A549 (cell line): Measurements from ENCODE around the gene ARHGEF1. TPM values are rescaled to one million over a fixed set of nuclear protein-coding genes. Genes with fewer than 3 reads are reported as not detected.

ENCODE experiments used
- ATAC-seq, 2 experiments: fragments of 200-7000 bp in 1 of 2; fragments of >200 bp in 1 of 2; cut with Nextera tagmentation in 1 of 2; cut with Tn5 transposase in 1 of 2; 3 replicates each; pipeline versions ENCODE4 v1.8.0 to v1.9.1; 2018 to 2020; ENCODE audit warnings: mild to moderate bottlenecking in 1 of 2, moderate library complexity in 1 of 2
- CTCF ChIA-PET: fragments of 300-600 bp; sonication (Branson Sonifier 250); formaldehyde crosslinking; extraction: SDS; loops from one replicate; lab custom pipeline; 2021; ENCODE audit warnings: antibody characterized with exemption, inconsistent platforms; lab: Yijun Ruan, JAX
- POLR2A ChIA-PET: fragments of 350-600 bp; formaldehyde crosslinking; extraction: SDS; loops from one replicate; lab custom pipeline; 2021; ENCODE audit warnings: antibody characterized with exemption, inconsistent platforms; lab: Yijun Ruan, JAX
- DNase-seq, 2 experiments: peaks; one replicate each; pipeline versions ENCODE4 v3.0.0 to v3.0.0-alpha.2; 2011 to 2016; ENCODE audit warnings: low read depth in 1 of 2, low spot score in 1 of 2
- FAIRE-seq: peaks from 2 replicates; lab custom pipeline; 2011; peaks lifted over from hg19 to GRCh38; lab: Jason Lieb, UNC
- H3K27ac ChIP-seq, 2 experiments: fragments of >200 bp; sonication (Bioruptor Twin); formaldehyde crosslinking; 3 replicates each; pipeline ENCODE4 v1.5.1; 2016 to 2017
- H3K4me1 ChIP-seq: fragments of >200 bp; sonication (Bioruptor Twin); formaldehyde crosslinking; 3 replicates; pipeline ENCODE4 v1.6.1; 2016
- H3K4me2 ChIP-seq: fragments of >200 bp; sonication (Bioruptor Twin); formaldehyde crosslinking; 3 replicates; pipeline ENCODE4 v1.6.1; 2016
- H3K4me3 ChIP-seq: fragments of >200 bp; sonication (Bioruptor Twin); formaldehyde crosslinking; 3 replicates; pipeline ENCODE4 v1.5.1; 2016
- H3K9me3 ChIP-seq: fragments of >200 bp; sonication (Bioruptor Twin); formaldehyde crosslinking; 3 replicates; pipeline ENCODE4 v1.6.1; 2016
- BHLHE40 ChIP-seq: IDR thresholded peaks from 2 replicates; pipeline ENCODE4 v1.6.1; 2012; ENCODE audit warnings: low read depth, low read length, inconsistent platforms
- CBX2 ChIP-seq: fragments of 200-600 bp; sonication (generic); IDR thresholded peaks from 2 replicates; pipeline ENCODE4 v1.6.1; 2016; ENCODE audit warnings: low read depth, mild to moderate bottlenecking, borderline replicate concordance
- CHD2 ChIP-seq: fragments of 150-350 bp; IDR thresholded peaks from 2 replicates; pipeline ENCODE4 v1.6.1; 2014; ENCODE audit warnings: low read length; ENCODE audit not compliant: partially characterized antibody
- CHD4 ChIP-seq: fragments of 200-600 bp; sonication (generic); IDR thresholded peaks from 2 replicates; pipeline ENCODE4 v1.6.1; 2016; ENCODE audit warnings: antibody characterized with exemption, mild to moderate bottlenecking, borderline replicate concordance
- ESRRA ChIP-seq: fragments of 150-350 bp; IDR thresholded peaks from 2 replicates; pipeline ENCODE4 v1.6.1; 2014; ENCODE audit warnings: mild to moderate bottlenecking, low read length, borderline replicate concordance
- FOSL2 ChIP-seq, 2 experiments: fragments of 450-650 bp in 1 of 2; fragments of >200 bp in 1 of 2; sonication (Bioruptor Twin) in 1 of 2; formaldehyde crosslinking; IDR thresholded peaks; 2 replicates each; pipeline versions ENCODE4 v1.5.0 to v1.6.1; 2016 to 2020; ENCODE audit warnings: mild to moderate bottlenecking in 1 of 2, moderate library complexity in 1 of 2
- FOXS1 ChIP-seq: fragments of 250-450 bp; sonication (Bioruptor Pico); IDR thresholded peaks from 2 replicates; pipeline ENCODE4 v1.5.0; 2020; ENCODE audit warnings: mild to moderate bottlenecking, moderate library complexity
- GATA3 ChIP-seq: IDR thresholded peaks from 2 replicates; pipeline ENCODE4 v1.6.1; 2012; ENCODE audit warnings: borderline replicate concordance
- HOXA7 ChIP-seq: fragments of 250-450 bp; sonication (Bioruptor Pico); IDR thresholded peaks from 2 replicates; pipeline ENCODE4 v1.5.0; 2020; ENCODE audit warnings: mild to moderate bottlenecking, moderate library complexity
- KDM1A ChIP-seq: fragments of 200-600 bp; sonication (generic); IDR thresholded peaks from 2 replicates; pipeline ENCODE4 v1.6.1; 2016; ENCODE audit warnings: low read depth, mild to moderate bottlenecking
- MAX ChIP-seq: IDR thresholded peaks from 2 replicates; pipeline ENCODE4 v1.6.1; 2012
- NPAS2 ChIP-seq: fragments of 250-450 bp; sonication (Bioruptor Pico); IDR thresholded peaks from 2 replicates; pipeline ENCODE4 v1.8.0; 2022; ENCODE audit warnings: mild to moderate bottlenecking, moderate library complexity, borderline replicate concordance
- PBX3 ChIP-seq: IDR thresholded peaks from 2 replicates; pipeline ENCODE4 v1.6.1; 2012
- POLR2A ChIP-seq: IDR thresholded peaks from 2 replicates; pipeline ENCODE4 v1.6.1; 2012; ENCODE audit warnings: mild to moderate bottlenecking, low read length
- POLR2AphosphoS2 ChIP-seq: conservative IDR thresholded peaks from 2 replicates; pipeline ENCODE4 v1.6.1; 2012; ENCODE audit warnings: low read length, improper control_type of control experiment, inconsistent platforms
- RAD21 ChIP-seq, 2 experiments: fragments of >200 bp in 1 of 2; sonication (Bioruptor Twin) in 1 of 2; formaldehyde crosslinking in 1 of 2; IDR thresholded peaks in 1 of 2; conservative IDR thresholded peaks in 1 of 2; 2 replicates in 1 of 2; 3 replicates in 1 of 2; pipeline ENCODE4 v1.6.1; 2012 to 2018; ENCODE audit warnings: inconsistent platforms in 1 of 2
- RARB ChIP-seq: fragments of 250-450 bp; sonication (Bioruptor Pico); IDR thresholded peaks from 2 replicates; pipeline ENCODE4 v1.8.0; 2021; ENCODE audit warnings: mild to moderate bottlenecking, moderate library complexity
- RCOR1 ChIP-seq: fragments of 150-350 bp; IDR thresholded peaks from 2 replicates; pipeline ENCODE4 v1.6.1; 2014; ENCODE audit warnings: antibody characterized with exemption, low read length, low read depth
- RFX5 ChIP-seq: fragments of 450-650 bp; IDR thresholded peaks from 2 replicates; pipeline ENCODE4 v1.7.1; 2014; ENCODE audit warnings: antibody characterized with exemption, mild to moderate bottlenecking, moderate library complexity
- RNF2 ChIP-seq: fragments of 200-600 bp; sonication (generic); IDR thresholded peaks from 2 replicates; pipeline ENCODE4 v1.6.1; 2016; ENCODE audit warnings: low read depth, mild to moderate bottlenecking, antibody characterized with exemption, moderate library complexity, borderline replicate concordance
- SMC3 ChIP-seq: fragments of >200 bp; sonication (Bioruptor Twin); formaldehyde crosslinking; IDR thresholded peaks from 3 replicates; pipeline ENCODE4 v1.6.1; 2018; ENCODE audit warnings: inconsistent platforms
- TFCP2L1 ChIP-seq: fragments of 250-450 bp; sonication (Bioruptor Pico); IDR thresholded peaks from 2 replicates; pipeline ENCODE4 v1.5.0; 2021; ENCODE audit warnings: mild to moderate bottlenecking
- TP53 ChIP-seq: fragments of 250-450 bp; sonication (Bioruptor Pico); IDR thresholded peaks from 2 replicates; pipeline ENCODE4 v1.5.0; 2021; ENCODE audit warnings: mild to moderate bottlenecking, moderate library complexity
- ZC3H11A ChIP-seq: fragments of 450-650 bp; IDR thresholded peaks from 2 replicates; pipeline ENCODE4 v1.6.1; 2014; ENCODE audit warnings: antibody characterized with exemption, mild to moderate bottlenecking
- ZFP36 ChIP-seq: fragments of 450-650 bp; IDR thresholded peaks from 2 replicates; pipeline ENCODE4 v1.6.1; 2014; ENCODE audit warnings: borderline replicate concordance; ENCODE audit not compliant: partially characterized antibody
- ZSCAN20 ChIP-seq: fragments of 250-450 bp; sonication (Bioruptor Pico); IDR thresholded peaks from 2 replicates; pipeline ENCODE4 v1.8.0; 2022; ENCODE audit warnings: mild to moderate bottlenecking, moderate library complexity
- WGBS: methylation state at CpG from one replicate; pipeline ENCODE4 v1.1.6; 2017; ENCODE audit errors: missing lambda C conversion rate; 5-methylcytosine and 5-hydroxymethylcytosine counted together
- polyA plus RNA-seq, 4 experiments: library from polyadenylated mRNA; depleted of rRNA in 3 of 4; stranded (reverse); fragments of >200 nt; fragmentation: RNase III in 1 of 4; extraction: RNeasy Plus Mini Kit Qiagen cat#74134 plus additional on column Dnase treatment in 1 of 4; gene quantifications; 2 replicates in 3 of 4; 3 replicates in 1 of 4; pipeline ENCODE4 v1.2.3, GENCODE V29; 2011 to 2017
- TF ChIP-seq, protein P1 (sequence below): fragments of 250-450 bp; sonication (Bioruptor Pico); IDR thresholded peaks from 2 replicates; pipeline ENCODE4 v1.5.0; 2021; ENCODE audit warnings: mild to moderate bottlenecking, moderate library complexity, borderline replicate concordance

Gene ARHGEF1
- polyA plus RNA-seq, 2 of the 4 experiments (the other 2 are of a cell fraction): 38.0 to 84.2 TPM

DNA sequence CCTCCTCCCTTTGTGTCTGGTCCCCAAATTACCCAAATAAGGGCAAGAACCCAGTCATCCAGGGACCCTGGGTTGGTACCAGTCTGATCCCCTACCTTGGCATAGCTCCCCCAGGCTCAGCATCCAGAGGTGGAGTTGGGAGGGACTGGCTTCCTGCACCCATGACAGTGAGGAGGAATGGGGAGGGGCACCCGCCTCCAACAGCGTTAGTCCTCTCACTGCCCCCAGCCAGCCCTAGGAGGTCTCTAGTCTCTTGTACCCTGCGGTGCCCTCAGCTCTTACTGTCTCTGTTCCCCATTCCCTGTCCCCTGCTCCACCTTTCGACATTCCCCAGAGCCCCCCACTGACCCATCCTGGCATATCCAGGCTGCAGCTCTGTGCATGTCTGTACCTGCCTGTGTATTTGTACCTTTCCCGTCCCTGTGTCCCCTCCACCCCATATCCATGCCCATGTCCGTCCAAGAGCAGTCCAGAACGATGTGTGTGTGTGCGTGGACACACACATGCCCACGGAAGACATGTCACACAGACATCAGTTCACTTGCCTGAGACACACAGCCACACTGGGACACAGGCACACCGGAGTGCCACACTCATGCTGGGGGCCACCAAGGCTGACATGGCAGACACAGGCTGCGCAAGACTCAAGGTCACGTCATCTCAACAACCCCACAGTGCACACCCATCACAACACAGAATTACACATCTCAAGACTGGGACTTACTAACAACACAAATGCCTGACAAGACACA, 27.4 kb downstream of the ARHGEF1 start:
- H3K27ac ChIP-seq: no peak overlapping the region
- FAIRE-seq (peak; percentile 63), DNase-seq (no peak), ATAC-seq (peak in 1 of 2 experiments; percentile 0; a peak in 2 of 6 replicates)
- POLR2A ChIA-PET: no interaction called here
- no peak overlapping the region for H3K4me3 ChIP-seq
- TF ChIP-seq CHD2 (no peak), CHD4 (no peak), POLR2A (no peak), MAX (no peak), TP53 (no peak), SMC3 (no peak), BHLHE40 (no peak), TFCP2L1 (CRISPR knock-in tag) (no peak), ZSCAN20 (no peak), HOXA7 (CRISPR knock-in tag) (no peak), FOXS1 (CRISPR knock-in tag) (no peak), CBX2 (no peak), RNF2 (no peak), RCOR1 (no peak), RFX5 (no peak), FOSL2 (IDR thresholded peaks at IDR 0.05) (no peak), FOSL2 (CRISPR knock-in tag; IDR thresholded peaks at IDR 0.05) (no peak)
- H3K4me1 ChIP-seq: peaks cover 35% of the 10 kb centered on the region
- CTCF ChIA-PET: interaction anchor here (0.7 to 4.8 kb wide), 11 partner anchors 9 to 125 kb away, joined by 3 to 28 read pairs (median 3); partner anchors contain the start of gene RABAC1
- no peak overlapping the region for H3K4me2 ChIP-seq
- 77% methylated on average over 12 of the region's 12 CpGs for WGBS
- H3K9me3 ChIP-seq: no peaks in the 10 kb centered on the region

DNA sequence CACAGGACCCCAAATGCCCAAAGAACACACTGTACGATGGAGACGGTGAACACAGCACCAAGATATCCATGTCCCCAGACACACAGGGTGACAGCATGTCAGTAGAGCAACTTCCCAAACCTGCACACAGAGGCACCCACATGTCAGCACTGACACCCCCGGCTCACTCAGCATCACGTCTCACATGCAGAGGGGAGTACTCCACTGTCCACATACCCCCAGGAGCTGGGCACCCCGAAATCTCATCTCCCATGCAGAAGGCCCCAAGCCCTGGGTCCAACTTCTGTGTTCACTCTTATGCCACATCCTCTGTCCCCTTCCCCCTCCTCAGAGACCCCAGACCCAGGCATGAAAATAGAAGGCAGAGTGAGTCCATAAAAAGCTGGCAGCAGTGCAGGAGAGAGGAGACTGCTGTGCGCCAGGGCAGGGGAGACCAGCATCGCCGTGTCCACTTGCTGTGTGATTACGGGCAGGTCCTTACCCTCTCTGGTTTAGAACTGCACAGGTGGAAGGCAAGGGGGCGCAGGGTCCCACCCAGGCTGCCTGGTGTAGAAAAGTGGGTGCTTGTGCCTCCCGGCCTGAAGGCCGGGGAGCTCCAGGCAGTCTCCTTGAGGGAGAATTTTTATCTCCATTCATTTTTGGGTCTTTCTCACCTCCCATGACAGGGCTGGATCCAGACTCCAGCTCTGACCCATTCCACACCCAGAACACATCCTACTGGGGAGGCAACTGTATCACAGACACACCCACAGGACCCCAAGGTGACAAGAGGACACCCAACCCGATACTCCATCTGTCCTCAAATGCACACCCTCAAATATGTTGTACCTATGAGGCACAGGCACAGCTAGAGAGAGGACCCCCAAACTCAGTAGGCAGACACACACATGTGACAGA, 28.3 kb downstream of the ARHGEF1 start:
- FAIRE-seq (no peak), ATAC-seq (peak in 1 of 2 experiments; percentile 1; a peak in 1 of 6 replicates), DNase-seq (no peak)
- peak; percentile 18; the same call in 1 of the 2 replicates for TF ChIP-seq POLR2A
- no peak for TF ChIP-seq FOSL2 (IDR thresholded peaks at IDR 0.05)
- TF ChIP-seq FOSL2 (CRISPR knock-in tag; IDR thresholded peaks at IDR 0.05): no peak
- peak; percentile 81 for TF ChIP-seq ZFP36
- H3K4me2 ChIP-seq: no peak overlapping the region
- no peak overlapping the region for H3K4me3 ChIP-seq
- ChIA-PET CTCF (interaction anchor here (0.5 to 2.6 kb wide), 13 partner anchors 10 to 462 kb away, joined by 3 to 9 read pairs (median 3); no protein-coding TSS in a partner anchor), POLR2A (interaction anchor here (1.1 kb wide), 2 partner anchors 9 to 38 kb away, joined by 3 to 4 read pairs; no protein-coding TSS in a partner anchor)
- H3K27ac ChIP-seq: no peak overlapping the region
- H3K9me3 ChIP-seq: no peaks in the 10 kb centered on the region
- peaks cover 29% of the 10 kb centered on the region for H3K4me1 ChIP-seq
- 73% methylated on average over 13 of the region's 13 CpGs for WGBS

DNA sequence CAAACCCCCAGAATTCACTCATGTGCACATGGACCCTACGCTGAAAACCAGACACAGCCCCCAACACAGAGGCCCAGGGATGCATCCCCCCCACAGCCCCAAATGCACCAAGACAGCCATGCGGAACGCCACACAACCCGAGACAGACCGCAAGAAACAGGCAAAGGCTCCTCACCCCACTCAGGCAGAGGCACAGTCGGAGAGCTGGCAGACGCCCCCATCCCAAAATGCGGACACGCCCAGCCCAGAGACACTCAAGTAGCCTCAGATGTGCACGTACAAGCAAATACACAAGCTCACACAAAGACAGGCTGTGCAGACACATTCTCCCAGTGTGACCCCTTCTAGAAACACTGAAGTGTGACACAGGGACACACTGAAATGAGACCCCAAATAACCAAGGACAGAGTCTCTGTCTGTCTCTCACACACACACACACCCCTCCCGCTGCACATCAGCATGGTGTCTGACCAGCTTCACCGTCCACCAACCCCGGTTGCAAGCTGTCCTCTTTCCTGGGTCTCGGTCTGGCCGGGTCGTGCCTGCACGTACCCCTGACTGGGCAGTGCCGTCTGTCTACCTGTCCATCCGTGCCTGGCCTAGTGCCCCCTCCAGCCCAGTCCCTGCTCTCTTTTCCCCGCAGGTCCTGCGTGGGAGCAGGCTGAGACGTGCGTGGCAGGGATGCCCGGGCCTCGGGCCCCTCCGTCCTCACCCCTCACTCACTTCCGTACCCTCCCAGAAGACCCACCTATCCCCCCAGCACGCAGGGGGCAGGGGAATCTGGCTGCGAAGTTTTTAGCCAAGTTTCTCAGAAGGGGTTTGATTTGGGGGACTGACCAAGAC, 29.1 kb downstream of the ARHGEF1 start:
- WGBS: 71% methylated on average over 29 of the region's 29 CpGs
- no peak for FAIRE-seq
- H3K27ac ChIP-seq: no peak overlapping the region
- no peak overlapping the region for H3K4me2 ChIP-seq
- H3K4me1 ChIP-seq: peaks cover 21% of the 10 kb centered on the region
- CTCF ChIA-PET: interaction anchor here (0.9 to 2.2 kb wide), 9 partner anchors 11 to 463 kb away, joined by 3 to 9 read pairs (median 3); no protein-coding TSS in a partner anchor
- no peaks in the 10 kb centered on the region for H3K9me3 ChIP-seq
- ATAC-seq: peak; percentile 1 to 6; a peak in 3 of 6 replicates
- POLR2A ChIA-PET: interaction anchor here (0.6 to 1.1 kb wide), 3 partner anchors 10 to 47 kb away, joined by 3 to 4 read pairs (median 3); no protein-coding TSS in a partner anchor
- H3K4me3 ChIP-seq: no peak overlapping the region
- DNase-seq: no peak
- TF ChIP-seq POLR2AphosphoS2 (no peak; the same call in 1 of the 2 replicates), KDM1A (no peak), ZFP36 (no peak), ESRRA (no peak), PBX3 (no peak), ZC3H11A (no peak), RARB (no peak), RAD21 (conservative IDR thresholded peaks at IDR 0.05 in 1 of 2, IDR thresholded peaks at IDR 0.05 in 1 of 2) (no peak), GATA3 (no peak), NPAS2 (CRISPR knock-in tag) (no peak)
- TF ChIP-seq, protein P1, sequence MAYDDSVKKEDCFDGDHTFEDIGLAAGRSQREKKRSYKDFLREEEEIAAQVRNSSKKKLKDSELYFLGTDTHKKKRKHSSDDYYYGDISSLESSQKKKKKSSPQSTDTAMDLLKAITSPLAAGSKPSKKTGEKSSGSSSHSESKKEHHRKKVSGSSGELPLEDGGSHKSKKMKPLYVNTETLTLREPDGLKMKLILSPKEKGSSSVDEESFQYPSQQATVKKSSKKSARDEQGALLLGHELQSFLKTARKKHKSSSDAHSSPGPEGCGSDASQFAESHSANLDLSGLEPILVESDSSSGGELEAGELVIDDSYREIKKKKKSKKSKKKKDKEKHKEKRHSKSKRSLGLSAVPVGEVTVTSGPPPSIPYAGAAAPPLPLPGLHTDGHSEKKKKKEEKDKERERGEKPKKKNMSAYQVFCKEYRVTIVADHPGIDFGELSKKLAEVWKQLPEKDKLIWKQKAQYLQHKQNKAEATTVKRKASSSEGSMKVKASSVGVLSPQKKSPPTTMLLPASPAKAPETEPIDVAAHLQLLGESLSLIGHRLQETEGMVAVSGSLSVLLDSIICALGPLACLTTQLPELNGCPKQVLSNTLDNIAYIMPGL: no peak
